Ovary (tissue), 9 donors: ENCODE measurements around the gene RABAC1. TPM values are rescaled to one million over a fixed set of nuclear protein-coding genes. Genes with fewer than 3 reads are reported as not detected.

Source experiments
- DNase-seq, 5 donors: peaks; one replicate each; pipeline ENCODE4 v3.0.0-alpha.2; 2019 to 2020
- H3K27ac ChIP-seq, 2 donors: fragments of 200-600 bp; one replicate each; pipeline versions ENCODE4 v1.5.1 to v1.8.0; 2019 to 2022
- H3K27me3 ChIP-seq: fragments of 200-600 bp; one replicate; pipeline ENCODE4 v1.8.0; 2022
- H3K36me3 ChIP-seq: fragments of 200-600 bp; sonication (generic); one replicate; pipeline ENCODE4 v1.5.1; 2019
- H3K4me1 ChIP-seq: one replicate; pipeline ENCODE4 v1.8.1; 2013; ENCODE audit warnings: mild to moderate bottlenecking, moderate library complexity; ENCODE audit not compliant: insufficient read depth
- H3K4me3 ChIP-seq: fragments of 200-600 bp; sonication (generic); one replicate; pipeline ENCODE4 v1.5.1; 2017
- H3K9me3 ChIP-seq, 2 donors: fragments of 200-600 bp in 1 of 2; sonication (generic) in 1 of 2; one replicate each; pipeline versions ENCODE4 v1.5.1 to v1.8.1; 2013 to 2019; ENCODE audit warnings: mild to moderate bottlenecking in 1 of 2, moderate library complexity in 1 of 2
- EP300 ChIP-seq: sonication (generic); formaldehyde crosslinking; IDR thresholded peaks from one replicate; pipeline ENCODE4 v1.6.1; 2017; ENCODE audit warnings: antibody characterized with exemption
- POLR2A ChIP-seq: fragments of 450-650 bp; IDR thresholded peaks from one replicate; pipeline ENCODE4 v1.6.1; 2017; ENCODE audit warnings: antibody characterized with exemption, mild to moderate bottlenecking, moderate library complexity
- WGBS, 3 donors: extraction: QIAGEN DNeasy Blood & Tissue Kit in 1 of 3; methylation state at CpG; one replicate each; pipeline versions ENCODE4 v1.1.5 to v1.1.7; 2013 to 2017; 5-methylcytosine and 5-hydroxymethylcytosine counted together
- intact Hi-C, 4 donors: fragments of 100-400 bp; cut with DNase I; formaldehyde crosslinking; loops; one replicate each; pipeline versions ENCODE4 v1.11.0 to v1.15.1; 2022 to 2023
- polyA plus RNA-seq, 2 donors: library from polyadenylated mRNA; stranded (reverse); fragments of 200-250 nt in 1 of 2; fragments of 350-450 nt in 1 of 2; fragmentation: Illumina TruSeq in 1 of 2; extraction: RNeasy Lipid Tissue Mini Kit (QIAGEN cat#74804) in 1 of 2; gene quantifications; one replicate each; pipeline ENCODE4 v1.2.3, GENCODE V29; 2013 to 2014
- total RNA-seq, 7 donors: library from RNA; depleted of rRNA in 2 of 7; stranded (reverse); fragments of >200 nt in 2 of 7; fragmentation: NEBNext Ultra II Directional in 3 of 7; extraction: Animal tissue kit (Norgen Biotek cat#: 25700) in 3 of 7; gene quantifications; one replicate each; pipeline versions ENCODE4 v1.1.0 to v1.2.4, GENCODE V29; 2016 to 2023
- TF ChIP-seq, protein P1 (sequence below), 3 donors: fragments of 450-650 bp in 2 of 3; fragments of 200-600 bp in 1 of 3; IDR thresholded peaks; one replicate each; pipeline versions ENCODE4 v1.5.1 to v1.8.0; 2016 to 2022; ENCODE audit warnings: antibody characterized with exemption in 3 of 3, mild to moderate bottlenecking in 1 of 3
- donor health status: DM: no; HTN: no; CAD: no; lungs with moderate emphysema.
- donor health status: DM: no; HTN: no; CAD: no.
- donor health status: Bipolar disorder and iron deficiency.
- donor health status: DM: yes; HTN: yes; CAD: no.
- donor health status: DM: no; HTN: no; CAD: no.
- donor health status: DM: yes; HTN: yes; CAD: no.

RABAC1 gene
- total and polyA plus RNA-seq, 9 donors, result 21.2 to 224 (median 147) TPM

DNA sequence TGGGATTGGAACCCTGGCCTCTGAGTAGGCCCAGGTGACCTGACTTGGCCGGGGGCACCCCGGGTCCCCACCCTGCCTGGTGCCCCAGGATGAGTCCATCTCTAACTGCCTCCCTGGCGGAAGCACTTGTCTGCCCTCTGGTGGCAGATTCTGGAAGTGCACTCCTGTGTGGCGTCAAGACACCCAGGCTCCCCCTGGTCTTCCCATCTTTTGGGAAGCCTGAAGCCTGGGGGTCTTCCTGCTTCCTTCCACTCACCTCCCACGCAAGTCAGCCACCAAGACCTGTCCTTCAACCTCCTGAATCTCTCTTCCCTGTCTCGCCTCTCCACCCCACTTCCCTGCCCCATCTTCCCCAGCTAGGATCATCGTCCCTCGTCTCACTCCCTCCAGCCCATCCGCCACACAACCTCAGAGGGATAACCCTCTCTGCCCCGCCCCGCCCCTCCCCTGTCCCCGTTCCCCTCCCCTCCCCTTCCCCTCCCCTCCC is 7.4 kb downstream of the RABAC1 start:
- TF ChIP-seq, protein P1, sequence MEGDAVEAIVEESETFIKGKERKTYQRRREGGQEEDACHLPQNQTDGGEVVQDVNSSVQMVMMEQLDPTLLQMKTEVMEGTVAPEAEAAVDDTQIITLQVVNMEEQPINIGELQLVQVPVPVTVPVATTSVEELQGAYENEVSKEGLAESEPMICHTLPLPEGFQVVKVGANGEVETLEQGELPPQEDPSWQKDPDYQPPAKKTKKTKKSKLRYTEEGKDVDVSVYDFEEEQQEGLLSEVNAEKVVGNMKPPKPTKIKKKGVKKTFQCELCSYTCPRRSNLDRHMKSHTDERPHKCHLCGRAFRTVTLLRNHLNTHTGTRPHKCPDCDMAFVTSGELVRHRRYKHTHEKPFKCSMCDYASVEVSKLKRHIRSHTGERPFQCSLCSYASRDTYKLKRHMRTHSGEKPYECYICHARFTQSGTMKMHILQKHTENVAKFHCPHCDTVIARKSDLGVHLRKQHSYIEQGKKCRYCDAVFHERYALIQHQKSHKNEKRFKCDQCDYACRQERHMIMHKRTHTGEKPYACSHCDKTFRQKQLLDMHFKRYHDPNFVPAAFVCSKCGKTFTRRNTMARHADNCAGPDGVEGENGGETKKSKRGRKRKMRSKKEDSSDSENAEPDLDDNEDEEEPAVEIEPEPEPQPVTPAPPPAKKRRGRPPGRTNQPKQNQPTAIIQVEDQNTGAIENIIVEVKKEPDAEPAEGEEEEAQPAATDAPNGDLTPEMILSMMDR (IDR thresholded peaks at IDR 0.05), result peak; percentile 58 to 88 (median 68)
- TF ChIP-seq EP300, result no peak
- 1 to 3% (median 3%) methylated on average over 12 of the region's 12 CpGs for WGBS, 3 donors
- no peaks in the 10 kb centered on the region for H3K36me3 ChIP-seq
- H3K27ac ChIP-seq, result no peak overlapping the region
- no peaks in the 10 kb centered on the region for H3K4me1 ChIP-seq
- H3K4me3 ChIP-seq, result no peak overlapping the region
- no peaks in the 10 kb centered on the region for H3K9me3 ChIP-seq
- DNase-seq, result peak; percentile 60 to 82 (median 80)
- intact Hi-C loops, result no loop called here
- H3K27me3 ChIP-seq, result no peaks in the 10 kb centered on the region

DNA sequence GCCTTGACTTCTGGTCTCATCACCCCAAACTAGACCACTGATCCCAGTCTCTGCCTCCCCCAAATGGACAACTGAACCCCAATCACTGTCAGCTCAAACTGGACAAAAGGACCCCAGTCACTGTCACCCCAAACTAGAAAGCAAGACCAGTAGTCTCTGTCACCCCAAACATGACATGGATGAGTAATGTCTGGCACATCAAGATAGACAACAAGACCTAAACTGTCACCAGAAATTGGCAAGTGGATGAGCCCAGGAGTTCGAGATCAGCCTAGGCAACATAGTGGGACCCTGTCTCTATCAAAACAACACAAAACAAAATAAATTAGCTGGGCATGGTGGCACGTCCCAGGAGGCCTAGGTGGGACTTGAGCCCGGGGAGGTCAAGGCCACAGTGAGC is 12.0 kb downstream of the RABAC1 start:
- DNase-seq, result no peak
- H3K4me1 ChIP-seq, result no peaks in the 10 kb centered on the region
- no peaks in the 10 kb centered on the region for H3K9me3 ChIP-seq
- H3K27ac ChIP-seq, result no peak overlapping the region
- intact Hi-C loops, result no loop called here
- no peaks in the 10 kb centered on the region for H3K36me3 ChIP-seq
- TF ChIP-seq EP300 (no peak), POLR2A (no peak)
- TF ChIP-seq, protein P1 (IDR thresholded peaks at IDR 0.05), result no peak
- WGBS, 3 donors, result 83 to 91% (median 86%) methylated on average over 3 of the region's 3 CpGs
- H3K27me3 ChIP-seq, result no peaks in the 10 kb centered on the region
- no peak overlapping the region for H3K4me3 ChIP-seq

DNA sequence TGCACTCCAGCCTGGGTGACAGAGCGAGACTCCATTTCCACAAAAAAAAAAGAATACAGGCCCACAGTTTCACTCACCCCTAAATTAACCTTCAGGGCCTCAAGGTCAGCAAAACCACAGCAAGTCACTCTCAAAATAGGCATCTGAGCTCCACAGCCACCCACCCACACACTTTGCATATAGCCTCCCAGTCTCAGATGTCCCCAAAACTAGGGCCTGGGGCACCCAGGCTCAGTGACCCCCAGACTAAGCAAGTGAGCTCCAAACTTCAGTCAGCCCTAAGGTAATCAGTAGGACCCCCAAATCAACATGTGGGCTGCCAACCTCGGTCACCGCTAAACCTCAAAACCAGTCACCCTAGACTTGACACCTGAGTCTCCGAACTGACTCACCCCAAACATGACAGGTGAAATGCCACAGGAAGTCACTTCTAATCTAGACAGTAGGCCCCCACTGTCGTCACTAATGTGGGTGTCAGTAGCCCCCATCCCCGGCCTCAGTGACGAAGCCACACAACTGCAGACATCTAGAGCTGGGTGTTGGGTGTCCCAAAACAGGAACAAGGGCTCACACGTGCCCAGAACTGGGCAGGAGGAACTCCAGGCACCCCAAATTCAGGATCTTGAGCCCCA is 13.9 kb downstream of the RABAC1 start:
- Histone ChIP-seq H3K4me1 (peaks cover 4% of the 10 kb centered on the region), H3K9me3 (no peaks in the 10 kb centered on the region), H3K36me3 (no peaks in the 10 kb centered on the region), H3K27me3 (no peaks in the 10 kb centered on the region), H3K4me3 (no peak overlapping the region), H3K27ac (no peak overlapping the region)
- no peak for DNase-seq
- intact Hi-C loops, result no loop called here
- WGBS, 3 donors, result 81 to 92% (median 90%) methylated on average over 8 of the region's 8 CpGs
- TF ChIP-seq, protein P1 (IDR thresholded peaks at IDR 0.05), result no peak
- no peak for TF ChIP-seq EP300
- TF ChIP-seq POLR2A, result no peak

DNA sequence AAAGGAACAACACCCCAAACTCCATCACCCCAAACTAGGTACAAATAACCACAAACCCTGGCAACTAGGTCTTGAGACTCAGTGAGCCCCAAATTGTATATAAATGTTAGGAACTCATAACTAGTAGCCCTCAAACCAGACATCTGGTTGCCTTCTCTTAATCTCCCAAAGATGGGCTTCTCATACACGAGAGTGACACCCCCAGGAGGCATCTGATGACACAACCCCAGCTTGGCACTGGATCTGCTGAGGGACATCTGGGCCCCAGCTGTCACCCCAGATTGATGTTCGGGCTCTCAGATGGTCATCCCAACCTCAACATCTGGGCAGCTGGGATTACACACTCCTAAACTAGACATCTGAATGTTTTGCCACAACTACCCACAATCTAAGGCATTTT is 14.8 kb downstream of the RABAC1 start:
- Histone ChIP-seq H3K27ac (no peak overlapping the region), H3K4me1 (peaks cover 4% of the 10 kb centered on the region), H3K4me3 (no peak overlapping the region), H3K9me3 (no peaks in the 10 kb centered on the region), H3K27me3 (no peaks in the 10 kb centered on the region), H3K36me3 (no peaks in the 10 kb centered on the region)
- WGBS, 3 donors, result 55 to 70% (median 61%) methylated on average over 2 of the region's 2 CpGs
- TF ChIP-seq, protein P1 (IDR thresholded peaks at IDR 0.05), result no peak
- TF ChIP-seq EP300 (no peak), POLR2A (no peak)
- intact Hi-C loops, result no loop called here
- no peak for DNase-seq
